Astrocyte (in vitro differentiated cells and primary cell): ENCODE data around the gene UGT2B17.

Experiments
- EZH2 ChIP-seq: IDR thresholded peaks from 2 replicates; pipeline ENCODE4 v1.6.1; 2012; ENCODE audit warnings: mild to moderate bottlenecking, low read length, inconsistent platforms; ENCODE audit not compliant: insufficient read depth
- TF ChIP-seq, protein P1 (sequence below): IDR thresholded peaks from 2 replicates; pipeline ENCODE4 v1.5.1; 2011; ENCODE audit warnings: low read depth, mild to moderate bottlenecking, inconsistent platforms, low read length, moderate library complexity; ENCODE audit not compliant: insufficient read depth

DNA sequence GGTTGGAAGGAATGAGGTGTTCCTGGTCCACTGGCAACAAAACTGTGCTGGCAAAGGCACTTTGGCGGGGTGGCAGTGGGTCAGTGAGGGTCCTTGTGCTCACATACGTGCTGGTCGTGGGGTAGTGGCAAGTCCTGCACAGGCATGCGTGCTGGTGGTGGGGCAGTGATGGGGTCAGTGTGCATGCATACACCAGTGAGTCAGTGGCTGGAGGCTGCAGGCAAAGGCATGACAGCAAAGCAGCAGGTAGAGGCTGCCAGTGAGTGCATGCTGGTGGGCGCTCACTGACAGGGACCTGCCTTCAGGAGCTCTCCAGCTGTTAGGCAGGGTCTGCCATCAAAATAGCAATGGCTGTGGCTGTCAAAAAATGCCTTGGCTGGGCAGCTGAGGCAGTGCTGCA, 86.8 kb downstream of the UGT2B17 start:
- TF ChIP-seq, protein P1, sequence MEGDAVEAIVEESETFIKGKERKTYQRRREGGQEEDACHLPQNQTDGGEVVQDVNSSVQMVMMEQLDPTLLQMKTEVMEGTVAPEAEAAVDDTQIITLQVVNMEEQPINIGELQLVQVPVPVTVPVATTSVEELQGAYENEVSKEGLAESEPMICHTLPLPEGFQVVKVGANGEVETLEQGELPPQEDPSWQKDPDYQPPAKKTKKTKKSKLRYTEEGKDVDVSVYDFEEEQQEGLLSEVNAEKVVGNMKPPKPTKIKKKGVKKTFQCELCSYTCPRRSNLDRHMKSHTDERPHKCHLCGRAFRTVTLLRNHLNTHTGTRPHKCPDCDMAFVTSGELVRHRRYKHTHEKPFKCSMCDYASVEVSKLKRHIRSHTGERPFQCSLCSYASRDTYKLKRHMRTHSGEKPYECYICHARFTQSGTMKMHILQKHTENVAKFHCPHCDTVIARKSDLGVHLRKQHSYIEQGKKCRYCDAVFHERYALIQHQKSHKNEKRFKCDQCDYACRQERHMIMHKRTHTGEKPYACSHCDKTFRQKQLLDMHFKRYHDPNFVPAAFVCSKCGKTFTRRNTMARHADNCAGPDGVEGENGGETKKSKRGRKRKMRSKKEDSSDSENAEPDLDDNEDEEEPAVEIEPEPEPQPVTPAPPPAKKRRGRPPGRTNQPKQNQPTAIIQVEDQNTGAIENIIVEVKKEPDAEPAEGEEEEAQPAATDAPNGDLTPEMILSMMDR: no peak
- no peak for TF ChIP-seq EZH2
